HG02938 (cell line): ENCODE data around the gene ANKRA2.

Experiments
- ATAC-seq: cut with Tn5 transposase; IDR thresholded peaks from one replicate; pipeline ENCODE4 v1.9.1; 2021; ENCODE audit warnings: mild to moderate bottlenecking, moderate library complexity; ENCODE audit not compliant: unreplicated experiment

ANKRA2 gene

DNA sequence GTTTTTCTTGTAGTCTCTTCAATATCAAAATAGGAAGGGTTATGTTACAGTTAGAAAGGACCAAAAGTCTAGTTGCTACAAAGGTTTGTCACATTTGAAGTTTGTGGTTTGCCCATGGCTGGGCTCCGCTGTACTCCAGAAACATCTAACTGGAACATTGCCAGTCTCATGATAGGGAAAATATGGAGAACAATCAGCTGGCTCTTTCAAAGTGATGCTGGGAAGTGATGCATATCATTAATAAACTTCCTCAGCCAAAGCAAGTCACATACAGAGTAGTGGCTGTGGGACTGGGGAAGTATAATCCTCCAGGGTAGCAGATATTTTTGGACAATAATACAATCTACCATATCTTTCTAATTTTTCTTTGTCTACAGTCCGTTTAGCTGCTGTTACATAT, 58.4 kb downstream of the ANKRA2 start:
- no peak for ATAC-seq

GRCh38 chr5:73506459-73506955, 58.9 kb downstream of the ANKRA2 start:
- ATAC-seq = no peak
